ENCODE measurements around the gene ABCC1.
"Not testable (repeated sequence)": the region's sequence is repeated elsewhere in the genome, so short reads cannot be mapped to it uniquely, and the experiment has no call there.

Gene ABCC1

GRCh38 chr16:15954814-15955151 is 5.4 kb downstream of the ABCC1 start:
- no peak overlapping the region for H3K27ac ChIP-seq (ENCODE audit: low read length)
- peaks cover 100% of the 10 kb centered on the region for H3K79me2 ChIP-seq (ENCODE audit: insufficient read depth, low read length)
- H3K27me3 ChIP-seq (ENCODE audit: insufficient read depth, low read length, poor library complexity): no peaks in the 10 kb centered on the region
- ATAC-seq (ENCODE audit: insufficient read depth, low read depth): no peak
- H3K4me3 ChIP-seq (ENCODE audit: low read depth in 1 of 2, low read length in 2 of 2): no peak overlapping the region
- H2AFZ ChIP-seq (ENCODE audit: low read depth, low read length): no peak overlapping the region
- H4K20me1 ChIP-seq (ENCODE audit: insufficient read depth, low read length): peaks cover 31% of the 10 kb centered on the region
- H3K9ac ChIP-seq (ENCODE audit: low read depth, low read length): no peak overlapping the region
- no peaks in the 10 kb centered on the region for H3K9me3 ChIP-seq (ENCODE audit: insufficient read depth, low read length, severe bottlenecking)
- no peak for TF ChIP-seq EZH2 (IDR thresholded peaks at IDR 0.05; ENCODE audit: borderline replicate concordance, low read depth, low read length, severe bottlenecking)
- no peak for TF ChIP-seq CTCF (IDR thresholded peaks at IDR 0.05; ENCODE audit: borderline replicate concordance, extremely low read depth, low read length, poor library complexity, severe bottlenecking)
- H3K4me1 ChIP-seq (ENCODE audit: insufficient read depth, low read length): peaks cover 67% of the 10 kb centered on the region
- H3K4me2 ChIP-seq (ENCODE audit: insufficient read depth, low read length): no peak overlapping the region
- no peak for DNase-seq
- H3K36me3 ChIP-seq (ENCODE audit: insufficient read depth, low read length): 0 out of 2 replicates have a peak, but pooled peaks cover 3% of the 10 kb centered on the region

- no peak for ATAC-seq (ENCODE audit: insufficient read depth, low read depth)
- peaks cover 70% of the 10 kb centered on the region for H3K4me1 ChIP-seq (ENCODE audit: insufficient read depth, low read length)
Observed at GRCh38 chr16:15955425-15955824, 6.0 kb downstream of the ABCC1 start.

GRCh38 chr16:15956106-15956505 is 6.7 kb downstream of the ABCC1 start:
- H3K27me3 ChIP-seq (ENCODE audit: insufficient read depth, low read length, poor library complexity); H3K9ac ChIP-seq (ENCODE audit: low read depth, low read length); H2AFZ ChIP-seq (ENCODE audit: low read depth, low read length); H3K27ac ChIP-seq (ENCODE audit: low read length); H3K4me3 ChIP-seq (ENCODE audit: low read depth in 1 of 2, low read length in 2 of 2); H3K4me2 ChIP-seq (ENCODE audit: insufficient read depth, low read length); H3K9me3 ChIP-seq (ENCODE audit: insufficient read depth, low read length, severe bottlenecking); H3K36me3 ChIP-seq (ENCODE audit: insufficient read depth, low read length): not testable (repeated sequence)
- ATAC-seq (ENCODE audit: insufficient read depth, low read depth): 0 out of 3 replicates have a peak, but pooled peaks have one; percentile 23
- peak; percentile 48 for DNase-seq
- peaks cover 97% of the 10 kb centered on the region for H3K79me2 ChIP-seq (ENCODE audit: insufficient read depth, low read length)
- peaks cover 35% of the 10 kb centered on the region for H4K20me1 ChIP-seq (ENCODE audit: insufficient read depth, low read length)
- H3K4me1 ChIP-seq (ENCODE audit: insufficient read depth, low read length): peaks cover 70% of the 10 kb centered on the region

More at GRCh38 chr16:15955425-15955824, 6.0 kb downstream of the ABCC1 start:
- no peaks in the 10 kb centered on the region for H3K9me3 ChIP-seq (ENCODE audit: insufficient read depth, low read length, severe bottlenecking)
- peaks cover 100% of the 10 kb centered on the region for H3K79me2 ChIP-seq (ENCODE audit: insufficient read depth, low read length)
- no peak overlapping the region for H3K9ac ChIP-seq (ENCODE audit: low read depth, low read length)
- H3K36me3 ChIP-seq (ENCODE audit: insufficient read depth, low read length): 0 out of 2 replicates have a peak, but pooled peaks cover 3% of the 10 kb centered on the region
- H3K27me3 ChIP-seq (ENCODE audit: insufficient read depth, low read length, poor library complexity): no peaks in the 10 kb centered on the region
- DNase-seq: no peak
- H3K27ac ChIP-seq (ENCODE audit: low read length): peak overlapping the region; percentile 32
- H4K20me1 ChIP-seq (ENCODE audit: insufficient read depth, low read length): peaks cover 32% of the 10 kb centered on the region
- H2AFZ ChIP-seq (ENCODE audit: low read depth, low read length): no peak overlapping the region
- H3K4me2 ChIP-seq (ENCODE audit: insufficient read depth, low read length): no peak overlapping the region
- no peak for TF ChIP-seq CTCF (IDR thresholded peaks at IDR 0.05; ENCODE audit: borderline replicate concordance, extremely low read depth, low read length, poor library complexity, severe bottlenecking)
- H3K4me3 ChIP-seq (ENCODE audit: low read depth in 1 of 2, low read length in 2 of 2): no peak overlapping the region

GRCh38 chr16:15958703-15959348 is 9.4 kb downstream of the ABCC1 start:
- DNase-seq: no peak
- H3K27ac ChIP-seq (ENCODE audit: low read length): peak overlapping the region; percentile 59
- no peak for TF ChIP-seq CTCF (IDR thresholded peaks at IDR 0.05; ENCODE audit: borderline replicate concordance, extremely low read depth, low read length, poor library complexity, severe bottlenecking)
- no peak for TF ChIP-seq EZH2 (IDR thresholded peaks at IDR 0.05; ENCODE audit: borderline replicate concordance, low read depth, low read length, severe bottlenecking)
- H3K4me3 ChIP-seq (ENCODE audit: low read depth in 1 of 2, low read length in 2 of 2): no peak overlapping the region
- no peak overlapping the region for H3K9ac ChIP-seq (ENCODE audit: low read depth, low read length)
- H3K4me1 ChIP-seq (ENCODE audit: insufficient read depth, low read length): peaks cover 57% of the 10 kb centered on the region
- H3K36me3 ChIP-seq (ENCODE audit: insufficient read depth, low read length): no peaks in the 10 kb centered on the region
- H4K20me1 ChIP-seq (ENCODE audit: insufficient read depth, low read length): peaks cover 20% of the 10 kb centered on the region
- H3K9me3 ChIP-seq (ENCODE audit: insufficient read depth, low read length, severe bottlenecking): peaks cover 7% of the 10 kb centered on the region
- ATAC-seq (ENCODE audit: insufficient read depth, low read depth): no peak
- no peak overlapping the region for H3K4me2 ChIP-seq (ENCODE audit: insufficient read depth, low read length)
- H3K27me3 ChIP-seq (ENCODE audit: insufficient read depth, low read length, poor library complexity): no peaks in the 10 kb centered on the region
- H2AFZ ChIP-seq (ENCODE audit: low read depth, low read length): no peak overlapping the region
- H3K79me2 ChIP-seq (ENCODE audit: insufficient read depth, low read length): peaks cover 92% of the 10 kb centered on the region

Data from DND-41 (cell line).